Suppressor macrophage treated with lipopolysaccharide for 1 hour (primary cell): ENCODE data around the gene SLC6A7.

Experiments
- DNase-seq, 3 donors: peaks; one replicate each; pipeline ENCODE4 v3.0.0-alpha.2; 2020 to 2022

Gene SLC6A7

DNA sequence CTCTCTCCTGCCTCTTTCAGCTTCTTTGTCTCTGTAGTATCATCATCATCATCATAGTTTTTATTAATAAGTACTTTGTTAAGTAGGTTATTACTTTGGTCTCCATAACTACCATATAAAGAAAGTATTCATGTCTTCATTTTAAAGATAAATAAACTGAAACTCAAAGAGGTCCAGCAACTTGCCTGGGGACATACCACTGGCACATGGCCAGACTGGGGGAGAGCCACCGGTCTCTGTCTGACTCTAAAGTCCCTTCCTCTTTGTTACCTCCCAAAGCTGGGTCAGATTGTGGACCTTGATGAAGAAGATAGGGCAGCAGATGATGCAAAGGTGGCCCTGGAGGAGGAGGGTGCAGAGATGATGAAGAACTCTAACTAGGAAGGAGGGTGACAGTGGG, 14.8 kb upstream of the SLC6A7 start:
- DNase-seq = no peak

DNA sequence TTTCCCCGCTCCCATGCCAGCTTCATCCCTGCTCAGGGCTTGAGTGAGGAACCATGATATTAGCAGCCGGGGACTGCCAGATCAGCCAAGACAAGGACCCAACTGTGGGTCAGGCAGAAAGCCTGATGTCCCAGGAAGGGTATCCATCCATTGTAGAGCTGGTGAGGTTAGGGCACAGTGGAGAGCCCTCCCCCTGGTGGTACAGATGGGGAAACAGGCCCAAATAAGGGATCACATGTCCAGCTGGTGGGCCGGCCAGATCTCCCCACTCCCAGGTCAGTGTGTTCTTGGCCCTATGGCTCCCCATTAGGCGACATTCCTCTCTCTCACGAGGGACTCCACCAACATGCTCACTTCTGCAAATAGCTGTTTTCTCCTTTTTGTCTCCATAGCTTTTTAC, 14.3 kb upstream of the SLC6A7 start:
- DNase-seq = peak; percentile 41 to 61 (median 52)

DNA sequence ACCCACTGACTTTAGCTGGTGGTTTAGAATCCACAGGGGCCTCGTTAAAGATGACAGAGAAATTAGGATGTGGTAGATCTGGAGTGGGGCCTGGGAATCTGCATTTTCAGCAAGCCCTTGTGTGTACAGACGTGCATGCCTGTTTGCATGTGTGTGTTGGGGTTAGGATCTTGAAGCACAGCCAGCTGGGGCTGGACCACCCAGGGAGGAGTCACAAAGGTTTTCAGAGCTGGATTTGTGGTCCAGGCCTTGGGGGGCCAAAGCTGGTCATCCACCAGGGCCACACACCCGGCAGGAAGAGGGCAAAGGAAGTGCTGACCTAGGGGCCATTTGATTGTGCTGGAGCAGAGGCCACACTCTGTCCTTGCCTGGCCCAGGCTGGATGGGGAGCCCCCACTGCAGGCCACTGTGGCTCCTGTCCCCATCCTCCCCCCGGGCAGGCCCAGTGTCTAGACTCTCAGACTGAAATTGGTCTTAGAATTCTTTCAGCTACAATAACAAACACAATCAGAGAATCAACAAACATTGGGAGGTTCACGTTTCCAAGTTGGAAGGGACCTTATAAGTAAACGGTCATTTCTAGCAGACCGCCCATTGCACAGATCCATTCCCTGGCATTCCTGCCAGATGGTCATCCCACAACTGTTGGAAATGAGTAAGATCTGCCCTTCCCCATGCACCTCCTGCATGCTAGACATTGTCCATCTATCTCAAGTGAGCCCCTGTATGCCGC, 13.0 kb upstream of the SLC6A7 start:
- no peak for DNase-seq

- DNase-seq = no peak
These were observed 12.1 kb upstream of the SLC6A7 start for GRCh38 chr5:150177721-150178120.

GRCh38 chr5:150178262-150178661, 11.6 kb upstream of the SLC6A7 start:
- no peak for DNase-seq

- no peak for DNase-seq
These were observed 10.7 kb upstream of the SLC6A7 start for GRCh38 chr5:150179019-150179620.

GRCh38 chr5:150180241-150181026, 9.4 kb upstream of the SLC6A7 start:
- DNase-seq = peak; percentile 43 to 66 (median 53)

- no peak for DNase-seq
These were observed 8.8 kb upstream of the SLC6A7 start for GRCh38 chr5:150181027-150181426.

DNA sequence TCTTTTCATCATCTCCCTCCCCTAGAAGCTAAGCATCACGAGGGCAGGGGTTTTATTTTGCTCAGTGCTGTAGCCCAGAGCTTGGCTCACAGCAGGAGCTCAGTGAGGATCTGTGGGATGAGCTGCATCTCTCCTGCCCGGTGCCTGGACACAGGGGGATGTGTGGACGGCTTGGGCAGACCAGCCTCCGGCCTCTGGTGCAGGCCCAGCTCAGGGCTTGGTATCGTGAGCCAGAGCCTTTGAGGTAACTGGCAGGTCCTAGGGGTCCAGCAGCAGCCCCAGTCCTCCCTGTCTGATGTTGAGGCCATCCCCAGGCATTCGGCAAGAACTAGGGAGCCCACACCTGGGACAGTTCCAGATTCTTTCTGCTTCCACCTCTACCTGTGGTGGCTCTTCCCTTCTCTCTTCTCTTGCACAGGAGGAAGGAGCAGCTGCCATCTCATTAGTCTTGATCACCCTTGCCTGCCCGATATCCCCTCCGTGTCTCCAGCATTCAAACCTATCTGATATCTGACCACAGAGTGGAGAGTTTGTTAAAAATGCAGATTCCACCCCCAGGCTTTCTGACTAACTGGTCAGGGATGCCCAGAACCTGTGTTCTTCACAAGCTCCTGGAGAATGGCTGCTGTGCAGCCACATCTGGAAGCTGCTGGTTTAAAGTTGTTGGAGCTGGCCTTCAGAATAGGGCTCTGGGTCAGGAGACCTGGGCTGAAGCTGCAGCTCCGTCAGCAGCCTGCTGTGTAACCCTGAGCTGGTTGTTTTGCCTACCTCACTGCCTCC, 7.9 kb upstream of the SLC6A7 start:
- DNase-seq = no peak

GRCh38 chr5:150182774-150183173, 7.1 kb upstream of the SLC6A7 start:
- no peak for DNase-seq

GRCh38 chr5:150183436-150183835, 6.4 kb upstream of the SLC6A7 start:
- no peak for DNase-seq

DNA sequence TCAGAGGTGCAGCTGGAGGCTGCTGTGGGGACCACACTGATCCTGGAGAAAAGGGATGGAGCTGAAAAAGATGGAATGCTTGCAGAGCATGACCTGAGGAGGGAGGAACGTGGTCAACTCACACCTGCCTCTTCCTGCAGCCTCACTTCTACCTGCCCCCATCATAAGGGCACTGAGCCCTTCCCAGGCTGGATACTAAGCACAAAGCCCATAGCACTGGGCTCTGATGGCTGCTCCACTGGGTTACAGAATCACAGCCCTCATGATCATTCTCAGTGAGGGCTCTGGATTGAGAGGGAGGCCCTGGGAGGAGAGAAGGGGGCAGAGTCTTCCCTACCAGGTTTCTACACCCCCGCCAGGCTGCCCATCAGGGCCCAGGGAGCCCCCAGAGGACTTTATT, 5.9 kb upstream of the SLC6A7 start:
- no peak for DNase-seq

GRCh38 chr5:150184990-150185912, 4.6 kb upstream of the SLC6A7 start:
- DNase-seq = peak; percentile 75 to 85 (median 80)

DNA sequence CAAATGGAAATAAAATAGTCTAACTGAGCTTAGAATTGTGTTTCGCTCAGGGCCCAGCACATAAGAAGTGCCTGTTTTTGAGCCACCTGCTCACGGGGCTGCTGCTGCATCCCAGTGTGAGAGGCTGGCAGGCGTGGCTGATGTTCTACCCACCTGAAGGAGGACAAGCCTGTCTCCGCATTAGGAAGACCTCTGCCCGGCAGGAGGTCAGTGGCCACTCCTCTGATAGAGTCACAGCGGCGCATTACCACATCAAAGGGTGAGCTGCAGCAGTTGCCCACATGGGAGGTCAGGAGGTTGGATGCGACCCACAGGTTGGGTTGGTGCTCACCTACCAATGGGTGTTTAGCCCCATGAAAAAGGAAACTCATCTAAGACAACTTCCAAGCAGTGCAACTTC, 3.7 kb upstream of the SLC6A7 start:
- no peak for DNase-seq

DNA sequence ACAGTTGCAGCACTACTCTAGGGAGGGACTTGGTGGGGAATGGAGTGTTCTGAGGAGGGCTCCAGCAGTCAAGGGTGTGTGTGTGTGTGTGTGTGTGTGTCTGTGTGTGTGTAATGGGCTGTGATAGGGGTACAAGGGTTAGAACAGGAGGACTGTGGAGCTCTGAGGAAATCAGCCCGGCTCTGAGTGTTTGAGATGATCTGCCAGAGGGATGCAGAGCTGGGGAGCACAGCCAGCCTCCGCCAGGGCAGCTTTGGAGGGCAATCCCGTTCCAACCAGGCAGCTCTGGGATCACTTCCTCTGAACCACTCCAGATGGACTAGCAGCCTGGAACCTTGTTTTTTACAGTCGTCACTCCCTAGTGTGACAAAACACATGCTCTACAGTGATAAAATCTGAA, 3.0 kb upstream of the SLC6A7 start:
- DNase-seq = no peak

DNA sequence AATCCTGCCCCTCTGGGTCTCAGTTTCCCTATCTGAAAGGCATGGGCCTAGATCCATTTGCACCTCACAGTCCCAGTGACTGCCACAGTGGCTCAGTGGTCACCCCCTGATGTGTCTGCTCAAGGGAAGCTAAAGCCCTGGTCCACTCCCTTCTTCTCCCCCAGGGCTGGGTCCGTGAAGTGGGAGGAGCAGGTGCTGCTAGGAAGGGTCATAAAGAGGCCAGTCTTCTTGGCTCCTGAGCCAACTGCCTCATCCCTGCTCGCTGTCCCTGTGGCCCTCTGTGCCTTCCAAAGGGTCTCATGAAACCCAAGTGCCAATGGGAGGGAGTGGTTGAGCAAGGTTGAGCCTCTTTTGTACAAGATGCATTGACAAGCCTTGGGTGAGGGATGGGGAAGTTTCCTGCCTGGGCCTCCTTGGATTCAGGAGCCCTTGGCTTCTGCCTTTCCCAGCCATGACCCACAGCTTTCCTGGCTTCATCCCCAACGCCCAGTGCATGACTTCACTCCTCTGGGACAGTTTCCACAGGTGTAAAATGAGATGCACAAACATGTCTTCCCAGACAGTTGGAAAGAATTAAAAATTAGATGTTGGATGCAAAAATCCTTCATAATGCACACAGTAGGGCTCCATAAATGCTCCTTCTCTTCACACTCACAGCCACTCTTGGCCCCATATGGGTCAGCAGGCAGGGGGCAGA, 1.6 kb upstream of the SLC6A7 start:
- DNase-seq = no peak

DNA sequence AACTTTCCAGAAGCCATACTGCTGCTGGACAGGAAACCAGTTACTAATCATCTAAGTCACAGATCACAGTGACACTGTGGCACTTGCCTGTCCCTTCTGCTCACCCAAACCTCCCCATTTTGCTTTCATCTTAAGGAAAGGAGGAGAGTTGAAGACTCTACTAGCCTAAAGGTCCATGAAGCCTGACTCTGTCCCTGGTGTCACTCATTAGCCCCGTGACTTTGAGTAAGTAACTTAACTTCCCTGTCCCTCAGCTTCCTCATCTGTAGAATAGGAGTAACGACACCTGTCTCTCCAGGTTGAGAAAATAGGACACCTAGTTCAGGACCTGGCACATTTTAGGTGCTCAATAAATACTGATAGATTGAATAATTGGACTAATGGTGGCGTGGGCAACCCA, 536 bp upstream of the SLC6A7 start:
- peak; percentile 32 to 55 (median 48) for DNase-seq

- no peak for DNase-seq
These were observed 679 bp downstream of the SLC6A7 start for GRCh38 chr5:150190503-150190979.

- DNase-seq = no peak
These were observed 1.1 kb downstream of the SLC6A7 start for GRCh38 chr5:150190987-150191386.

DNA sequence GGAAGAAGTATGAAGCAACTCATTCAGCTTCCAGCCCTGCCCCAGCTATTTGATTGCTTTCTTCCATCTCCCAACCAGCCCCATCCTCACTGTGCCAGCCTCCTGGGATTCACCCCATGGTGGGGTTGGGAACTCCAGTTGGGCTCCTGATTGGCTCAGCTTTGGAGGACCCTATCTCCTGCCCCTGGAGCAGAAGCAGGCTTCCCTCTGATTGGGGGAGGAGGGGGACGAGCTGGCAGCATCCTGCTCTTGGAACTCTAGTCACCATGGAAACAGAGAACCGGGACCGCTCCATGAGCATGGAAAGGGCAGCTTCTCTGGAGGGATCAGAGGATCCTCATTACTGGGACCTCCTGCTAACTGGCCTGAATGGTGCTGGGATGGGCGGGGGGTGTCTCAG, 2.6 kb downstream of the SLC6A7 start:
- no peak for DNase-seq
